Tibial nerve (tissue), 4 donors: ENCODE results near the gene CYP11A1. TPM values are rescaled to one million over a fixed set of nuclear protein-coding genes. Genes with fewer than 3 reads are reported as not detected.

ENCODE experiments used
- DNase-seq, 2 donors: peaks; one replicate each; pipeline ENCODE4 v3.0.0-alpha.2; 2019; ENCODE audit warnings: low spot score in 2 of 2
- H3K27ac ChIP-seq, 4 donors: fragments of 200-600 bp; sonication (generic) in 3 of 4; one replicate each; pipeline ENCODE4 v1.5.1; 2017 to 2019; ENCODE audit warnings: mild to moderate bottlenecking in 1 of 4
- H3K27me3 ChIP-seq, 2 donors: fragments of 200-600 bp; sonication (generic) in 1 of 2; one replicate each; pipeline versions ENCODE4 v1.5.1 to v1.6.0; 2017 to 2019
- H3K36me3 ChIP-seq, 3 donors: fragments of 200-600 bp; sonication (generic); one replicate each; pipeline ENCODE4 v1.5.1; 2018 to 2019
- H3K4me1 ChIP-seq, 4 donors: fragments of 200-600 bp; sonication (generic) in 3 of 4; one replicate each; pipeline ENCODE4 v1.5.1; 2017 to 2019
- H3K4me3 ChIP-seq, 4 donors: fragments of 200-600 bp; sonication (generic) in 3 of 4; one replicate each; pipeline ENCODE4 v1.5.1; 2017 to 2019; ENCODE audit warnings: mild to moderate bottlenecking in 1 of 4, moderate library complexity in 1 of 4
- H3K9me3 ChIP-seq, 4 donors: fragments of 200-600 bp; sonication (generic) in 3 of 4; one replicate each; pipeline ENCODE4 v1.5.1; 2017 to 2019
- EP300 ChIP-seq, 2 donors: sonication (generic); formaldehyde crosslinking; IDR thresholded peaks; one replicate each; pipeline ENCODE4 v1.6.1; 2017; ENCODE audit warnings: antibody characterized with exemption in 2 of 2, mild to moderate bottlenecking in 1 of 2
- POLR2A ChIP-seq, 2 donors: fragments of 450-650 bp; IDR thresholded peaks; one replicate each; pipeline ENCODE4 v1.6.1; 2017; ENCODE audit warnings: antibody characterized with exemption in 2 of 2, mild to moderate bottlenecking in 2 of 2, moderate library complexity in 2 of 2
- WGBS, 2 donors: methylation state at CpG; one replicate each; pipeline ENCODE4 v1.1.5; 2018; 5-methylcytosine and 5-hydroxymethylcytosine counted together
- total RNA-seq, 4 donors: library from RNA; depleted of rRNA; stranded (reverse); fragments of >200 nt; gene quantifications; one replicate each; pipeline ENCODE4 v1.1.0, GENCODE V29; 2016
- TF ChIP-seq, protein P1 (sequence below), 5 experiments: fragments of 200-600 bp in 3 of 5; fragments of 450-650 bp in 2 of 5; sonication (generic) in 3 of 5; IDR thresholded peaks; one replicate each; pipeline ENCODE4 v1.5.1; 2016 to 2019; ENCODE audit warnings: antibody characterized with exemption in 5 of 5, mild to moderate bottlenecking in 3 of 5, moderate library complexity in 2 of 5

The CYP11A1 gene
- total RNA-seq, 4 donors from 2014 or later, result 2.4 to 5.7 (median 4.1) TPM

DNA sequence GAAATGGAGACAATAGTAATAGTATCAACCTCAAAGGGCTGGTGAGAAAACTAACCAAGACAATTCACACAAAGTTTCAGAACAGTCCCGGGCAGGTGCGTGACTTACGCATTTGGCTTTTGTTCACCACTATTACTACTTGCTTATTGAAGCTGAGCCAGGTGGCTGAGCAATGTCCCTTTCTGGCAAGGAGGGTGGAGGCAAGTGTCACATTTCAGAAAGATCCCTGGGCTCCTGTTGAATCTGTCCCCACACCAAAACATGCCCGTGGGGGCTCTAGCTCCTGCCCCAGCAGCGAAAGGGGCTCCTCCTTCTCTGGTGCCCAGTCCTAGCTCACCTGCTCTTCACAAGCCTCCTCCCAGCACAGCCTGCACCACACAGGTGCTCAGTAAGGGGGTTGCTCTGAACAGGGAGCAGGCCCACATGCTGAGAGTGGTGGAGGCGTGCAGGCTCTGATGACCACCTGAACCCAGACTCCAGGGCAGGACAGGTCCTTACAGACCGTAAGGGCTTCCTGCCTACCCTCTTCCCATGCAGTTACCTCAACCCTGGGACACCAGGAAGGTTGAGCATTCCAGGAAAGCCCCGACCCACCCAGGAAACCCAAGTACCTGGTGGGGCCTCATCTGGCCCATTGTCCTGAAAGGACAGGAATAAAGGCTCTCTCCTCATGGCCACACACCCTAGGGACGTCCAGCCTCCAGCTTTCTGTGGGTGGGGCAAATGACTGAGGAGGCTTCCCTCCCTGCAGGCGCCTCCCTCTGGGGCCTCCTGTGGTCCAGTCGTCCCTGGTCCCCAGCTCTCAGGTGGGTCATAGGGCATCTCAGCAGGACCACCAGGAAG lies 33.7 kb upstream of the CYP11A1 start:
- H3K36me3 ChIP-seq, result no peaks in the 10 kb centered on the region
- H3K27ac ChIP-seq, result peak overlapping the region in 1 of 4 donors; percentile 25
- no peaks in the 10 kb centered on the region for H3K9me3 ChIP-seq
- 61 to 72% methylated on average over 9 to 11 of the region's 11 CpGs for WGBS, 2 donors
- TF ChIP-seq EP300 (IDR thresholded peaks at IDR 0.05), result no peak
- no peak for TF ChIP-seq POLR2A (IDR thresholded peaks at IDR 0.05)
- TF ChIP-seq, protein P1, sequence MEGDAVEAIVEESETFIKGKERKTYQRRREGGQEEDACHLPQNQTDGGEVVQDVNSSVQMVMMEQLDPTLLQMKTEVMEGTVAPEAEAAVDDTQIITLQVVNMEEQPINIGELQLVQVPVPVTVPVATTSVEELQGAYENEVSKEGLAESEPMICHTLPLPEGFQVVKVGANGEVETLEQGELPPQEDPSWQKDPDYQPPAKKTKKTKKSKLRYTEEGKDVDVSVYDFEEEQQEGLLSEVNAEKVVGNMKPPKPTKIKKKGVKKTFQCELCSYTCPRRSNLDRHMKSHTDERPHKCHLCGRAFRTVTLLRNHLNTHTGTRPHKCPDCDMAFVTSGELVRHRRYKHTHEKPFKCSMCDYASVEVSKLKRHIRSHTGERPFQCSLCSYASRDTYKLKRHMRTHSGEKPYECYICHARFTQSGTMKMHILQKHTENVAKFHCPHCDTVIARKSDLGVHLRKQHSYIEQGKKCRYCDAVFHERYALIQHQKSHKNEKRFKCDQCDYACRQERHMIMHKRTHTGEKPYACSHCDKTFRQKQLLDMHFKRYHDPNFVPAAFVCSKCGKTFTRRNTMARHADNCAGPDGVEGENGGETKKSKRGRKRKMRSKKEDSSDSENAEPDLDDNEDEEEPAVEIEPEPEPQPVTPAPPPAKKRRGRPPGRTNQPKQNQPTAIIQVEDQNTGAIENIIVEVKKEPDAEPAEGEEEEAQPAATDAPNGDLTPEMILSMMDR (IDR thresholded peaks at IDR 0.05), result no peak
- no peak for DNase-seq
- H3K27me3 ChIP-seq, result no peaks in the 10 kb centered on the region
- no peak overlapping the region for H3K4me3 ChIP-seq
- peaks cover 0 to 31% (median 6%) of the 10 kb centered on the region in 4 donors for H3K4me1 ChIP-seq

DNA sequence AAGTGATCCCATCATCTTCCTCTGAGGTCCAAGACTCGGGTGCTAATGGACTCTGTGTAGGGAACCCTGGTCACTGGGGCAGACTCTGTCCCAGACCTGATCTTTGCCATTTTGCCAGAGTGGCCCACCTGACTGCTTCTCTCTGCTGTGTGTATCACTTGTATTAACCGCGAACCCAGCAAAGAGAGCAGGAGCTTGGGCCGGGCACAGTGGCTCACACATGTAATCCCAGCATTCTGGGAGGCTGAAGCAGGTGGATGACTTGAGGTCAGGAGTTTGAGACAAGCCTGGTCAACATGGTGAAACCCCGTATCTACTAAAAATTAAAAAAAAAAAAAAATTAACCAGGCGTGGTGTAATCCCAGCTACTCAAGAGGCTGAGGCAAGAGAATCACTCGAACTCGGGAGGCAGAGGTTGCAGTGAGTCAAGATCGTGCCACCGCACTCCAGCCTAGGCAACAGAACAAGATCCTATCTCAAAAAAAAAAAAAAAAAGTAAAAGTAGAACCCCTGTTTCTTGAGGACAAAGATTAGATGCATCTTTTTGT lies 32.9 kb upstream of the CYP11A1 start:
- DNase-seq, result no peak
- H3K4me1 ChIP-seq, result peaks cover 0 to 31% (median 6%) of the 10 kb centered on the region in 4 donors
- H3K27ac ChIP-seq, result peak overlapping the region in 1 of 4 donors; percentile 25
- H3K9me3 ChIP-seq, result no peaks in the 10 kb centered on the region
- no peaks in the 10 kb centered on the region for H3K27me3 ChIP-seq
- no peaks in the 10 kb centered on the region for H3K36me3 ChIP-seq
- TF ChIP-seq EP300 (IDR thresholded peaks at IDR 0.05) (no peak), POLR2A (IDR thresholded peaks at IDR 0.05) (no peak)
- TF ChIP-seq, protein P1 (IDR thresholded peaks at IDR 0.05), result no peak
- WGBS, 2 donors, result 88 to 90% methylated on average over 9 of the region's 10 CpGs
- no peak overlapping the region for H3K4me3 ChIP-seq

DNA sequence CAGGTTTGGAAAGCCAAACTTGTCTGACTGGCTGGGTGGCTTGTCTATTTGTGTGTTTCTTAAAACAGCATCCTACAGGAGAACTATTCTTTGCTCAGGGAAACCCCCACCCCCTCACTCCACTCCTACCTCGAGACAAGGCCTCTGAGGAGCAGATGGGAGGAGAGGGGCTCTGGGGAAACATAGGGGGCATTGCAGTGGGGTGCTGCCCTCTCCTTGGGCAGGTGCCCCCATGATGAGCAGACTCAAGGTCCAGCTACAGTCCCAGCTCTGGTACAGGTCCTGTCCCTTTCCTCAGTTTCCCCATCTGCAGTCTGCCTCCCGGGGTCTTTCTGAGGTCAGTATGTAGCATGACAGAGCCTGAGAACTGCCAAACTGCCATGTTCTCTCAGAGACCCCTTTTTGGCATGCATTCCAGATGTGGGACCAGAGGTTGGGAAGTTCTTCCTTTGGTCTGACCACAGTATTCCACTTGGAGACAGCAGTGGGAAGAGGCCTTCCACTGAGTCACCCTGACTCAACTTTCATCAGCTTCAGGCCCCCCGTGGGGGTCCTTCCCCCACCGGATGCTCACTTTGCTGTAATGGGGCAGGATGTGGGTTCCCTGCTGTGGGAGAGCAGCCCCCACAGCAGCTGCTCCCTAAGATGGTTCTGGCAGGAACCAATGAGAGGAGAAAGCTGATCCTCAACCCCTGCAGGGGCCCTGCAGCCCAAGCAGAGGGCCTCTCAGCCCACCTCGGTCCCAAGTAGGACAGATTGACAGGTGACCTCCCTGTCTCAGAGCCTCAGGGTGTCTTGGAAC lies 32.3 kb upstream of the CYP11A1 start:
- TF ChIP-seq POLR2A (IDR thresholded peaks at IDR 0.05) (no peak), EP300 (IDR thresholded peaks at IDR 0.05) (no peak)
- TF ChIP-seq, protein P1 (IDR thresholded peaks at IDR 0.05), result no peak
- DNase-seq, result no peak
- 35 to 36% methylated on average over 5 of the region's 5 CpGs for WGBS, 2 donors
- Histone ChIP-seq H3K4me1 (peaks cover 0 to 31% (median 6%) of the 10 kb centered on the region in 4 donors), H3K27ac (peak overlapping the region in 1 of 4 donors; percentile 54), H3K36me3 (no peaks in the 10 kb centered on the region), H3K4me3 (no peak overlapping the region), H3K27me3 (no peaks in the 10 kb centered on the region), H3K9me3 (no peaks in the 10 kb centered on the region)

DNA sequence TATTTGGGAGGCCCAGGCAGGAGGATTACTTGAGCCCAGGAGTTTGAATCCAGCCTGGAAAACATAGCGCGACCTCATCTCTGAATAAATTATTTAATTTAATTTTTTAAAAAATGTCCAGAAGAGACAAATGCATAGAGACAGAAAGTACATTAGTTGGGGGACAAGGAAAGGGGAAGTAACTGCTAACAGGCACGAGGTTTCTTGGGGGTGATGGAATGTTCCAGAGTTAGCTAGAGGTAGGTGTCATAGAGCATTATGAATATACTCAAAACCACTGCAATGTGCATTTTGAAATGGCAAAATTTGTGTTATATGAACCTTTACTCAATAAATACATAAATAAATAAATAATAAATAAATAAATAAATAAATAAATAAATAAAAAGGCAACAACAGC lies 31.7 kb upstream of the CYP11A1 start:
- Histone ChIP-seq H3K4me3 (no peak overlapping the region), H3K36me3 (no peaks in the 10 kb centered on the region), H3K9me3 (no peaks in the 10 kb centered on the region), H3K27me3 (no peaks in the 10 kb centered on the region), H3K27ac (peak overlapping the region in 1 of 4 donors; percentile 54), H3K4me1 (peaks cover 0 to 29% (median 4%) of the 10 kb centered on the region in 4 donors)
- TF ChIP-seq, protein P1 (IDR thresholded peaks at IDR 0.05), result no peak
- TF ChIP-seq EP300 (IDR thresholded peaks at IDR 0.05), result no peak
- no peak for TF ChIP-seq POLR2A (IDR thresholded peaks at IDR 0.05)
- no peak for DNase-seq
- WGBS, 2 donors, result 89 to 90% methylated on average over 3 of the region's 3 CpGs
